ENCODE measurements around the gene NRG2.

DNA sequence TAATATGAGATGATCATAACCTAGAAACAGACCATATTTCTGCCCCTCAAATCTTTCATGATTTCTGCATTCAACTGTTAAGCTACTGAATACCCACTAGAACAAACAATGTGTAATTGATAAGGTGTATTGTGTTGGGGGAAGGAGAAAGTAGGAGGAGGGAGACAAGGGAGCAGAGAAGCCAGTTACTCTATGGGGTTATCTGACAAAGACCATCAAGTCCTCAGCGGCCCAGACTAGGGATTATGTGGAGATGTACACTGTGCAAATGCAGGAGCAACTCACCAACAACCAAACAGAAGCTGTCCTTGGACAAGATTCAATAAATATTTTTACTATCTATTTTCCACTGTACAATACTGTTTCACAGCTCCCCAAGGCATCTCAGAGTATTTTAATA is 2.7 kb downstream of the NRG2 start:
- TF ChIP-seq, protein P1, sequence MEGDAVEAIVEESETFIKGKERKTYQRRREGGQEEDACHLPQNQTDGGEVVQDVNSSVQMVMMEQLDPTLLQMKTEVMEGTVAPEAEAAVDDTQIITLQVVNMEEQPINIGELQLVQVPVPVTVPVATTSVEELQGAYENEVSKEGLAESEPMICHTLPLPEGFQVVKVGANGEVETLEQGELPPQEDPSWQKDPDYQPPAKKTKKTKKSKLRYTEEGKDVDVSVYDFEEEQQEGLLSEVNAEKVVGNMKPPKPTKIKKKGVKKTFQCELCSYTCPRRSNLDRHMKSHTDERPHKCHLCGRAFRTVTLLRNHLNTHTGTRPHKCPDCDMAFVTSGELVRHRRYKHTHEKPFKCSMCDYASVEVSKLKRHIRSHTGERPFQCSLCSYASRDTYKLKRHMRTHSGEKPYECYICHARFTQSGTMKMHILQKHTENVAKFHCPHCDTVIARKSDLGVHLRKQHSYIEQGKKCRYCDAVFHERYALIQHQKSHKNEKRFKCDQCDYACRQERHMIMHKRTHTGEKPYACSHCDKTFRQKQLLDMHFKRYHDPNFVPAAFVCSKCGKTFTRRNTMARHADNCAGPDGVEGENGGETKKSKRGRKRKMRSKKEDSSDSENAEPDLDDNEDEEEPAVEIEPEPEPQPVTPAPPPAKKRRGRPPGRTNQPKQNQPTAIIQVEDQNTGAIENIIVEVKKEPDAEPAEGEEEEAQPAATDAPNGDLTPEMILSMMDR (IDR thresholded peaks at IDR 0.05) = no peak
- TF ChIP-seq POLR2A (IDR thresholded peaks at IDR 0.05) = no peak

Data from prostate gland (tissue), 2 donors.